Neural progenitor cell (in vitro differentiated cells): ENCODE measurements around the gene PDZRN4.

Experiments
- EZH2 ChIP-seq: fragments of 200-600 bp; sonication (generic); IDR thresholded peaks from 2 replicates; pipeline ENCODE4 v1.6.1; 2017; ENCODE audit warnings: antibody characterized with exemption, mild to moderate bottlenecking, moderate library complexity
- EZH2phosphoT487 ChIP-seq: fragments of 200-600 bp; sonication (generic); IDR thresholded peaks from 2 replicates; pipeline ENCODE4 v1.6.1; 2017; ENCODE audit warnings: antibody characterized with exemption
- TF ChIP-seq, protein P1 (sequence below): fragments of 200-600 bp; sonication (generic); IDR thresholded peaks from 2 replicates; pipeline ENCODE4 v1.5.1; 2017; ENCODE audit warnings: antibody characterized with exemption, mild to moderate bottlenecking

DNA sequence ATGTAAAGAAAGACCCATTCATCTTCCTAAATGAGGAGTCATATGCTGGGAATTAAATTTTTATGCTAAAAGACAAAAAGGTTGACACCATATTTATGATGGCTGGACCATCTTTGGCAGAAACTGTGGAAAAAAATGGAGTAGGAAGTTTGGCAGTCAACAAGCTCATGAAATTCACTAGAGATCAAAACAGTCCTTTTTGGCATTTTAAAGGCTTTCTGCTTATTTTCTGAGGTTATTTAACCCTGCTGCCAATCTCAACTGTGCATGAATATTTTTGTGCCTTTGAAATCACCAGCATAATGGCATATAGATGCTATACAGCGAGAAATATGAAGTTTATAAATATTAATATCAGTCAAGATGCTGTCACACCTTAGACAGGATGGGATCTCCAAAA, 399.5 kb downstream of the PDZRN4 start:
- TF ChIP-seq, protein P1, sequence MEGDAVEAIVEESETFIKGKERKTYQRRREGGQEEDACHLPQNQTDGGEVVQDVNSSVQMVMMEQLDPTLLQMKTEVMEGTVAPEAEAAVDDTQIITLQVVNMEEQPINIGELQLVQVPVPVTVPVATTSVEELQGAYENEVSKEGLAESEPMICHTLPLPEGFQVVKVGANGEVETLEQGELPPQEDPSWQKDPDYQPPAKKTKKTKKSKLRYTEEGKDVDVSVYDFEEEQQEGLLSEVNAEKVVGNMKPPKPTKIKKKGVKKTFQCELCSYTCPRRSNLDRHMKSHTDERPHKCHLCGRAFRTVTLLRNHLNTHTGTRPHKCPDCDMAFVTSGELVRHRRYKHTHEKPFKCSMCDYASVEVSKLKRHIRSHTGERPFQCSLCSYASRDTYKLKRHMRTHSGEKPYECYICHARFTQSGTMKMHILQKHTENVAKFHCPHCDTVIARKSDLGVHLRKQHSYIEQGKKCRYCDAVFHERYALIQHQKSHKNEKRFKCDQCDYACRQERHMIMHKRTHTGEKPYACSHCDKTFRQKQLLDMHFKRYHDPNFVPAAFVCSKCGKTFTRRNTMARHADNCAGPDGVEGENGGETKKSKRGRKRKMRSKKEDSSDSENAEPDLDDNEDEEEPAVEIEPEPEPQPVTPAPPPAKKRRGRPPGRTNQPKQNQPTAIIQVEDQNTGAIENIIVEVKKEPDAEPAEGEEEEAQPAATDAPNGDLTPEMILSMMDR: no peak
- no peak for TF ChIP-seq EZH2
- TF ChIP-seq EZH2phosphoT487: no peak
